ENCODE measurements around the gene PLAGL1.

DNA sequence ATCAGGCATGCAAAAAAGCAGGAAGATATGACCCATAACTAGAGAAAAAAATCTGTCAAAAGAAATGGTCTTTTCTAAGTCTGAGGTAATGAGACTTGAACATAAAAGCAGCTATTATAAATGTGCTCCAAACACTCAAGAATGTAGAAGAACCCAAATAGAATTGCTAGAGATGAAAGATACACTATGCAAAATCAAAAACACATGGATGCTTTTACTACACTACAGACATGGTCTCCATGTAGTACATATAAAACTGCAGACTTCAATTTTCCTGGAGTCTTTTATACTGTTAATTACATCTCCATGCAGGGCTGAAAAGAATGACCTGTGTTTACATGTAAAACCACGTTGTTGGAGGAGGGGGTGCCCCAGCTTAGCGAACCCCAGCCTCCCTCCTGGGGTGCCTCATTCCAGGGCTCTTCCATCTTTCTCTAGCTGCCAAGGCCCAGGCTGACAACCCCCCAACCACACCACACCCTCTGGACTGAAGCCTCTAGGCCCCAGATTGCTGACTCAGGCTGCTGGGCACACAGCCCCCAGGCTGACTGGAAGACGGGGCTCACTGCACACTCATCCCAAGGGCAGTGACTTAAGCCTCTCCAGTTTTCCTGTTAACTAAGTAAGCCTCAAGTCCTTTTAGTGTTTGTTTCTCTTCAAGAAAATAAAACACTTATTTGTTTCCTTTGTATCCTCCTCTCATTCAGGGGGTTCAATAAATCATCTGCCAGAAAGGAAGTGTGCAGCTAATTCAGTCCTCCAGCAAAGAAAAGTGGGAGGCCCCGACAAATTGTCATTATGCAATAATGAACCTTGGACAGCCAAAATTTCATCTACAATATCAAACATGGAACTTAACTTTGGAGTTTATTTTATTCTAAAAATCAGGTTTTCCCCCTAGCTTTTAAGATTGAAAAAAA is 26.0 kb upstream of the PLAGL1 start:
- TF ChIP-seq, protein P1, sequence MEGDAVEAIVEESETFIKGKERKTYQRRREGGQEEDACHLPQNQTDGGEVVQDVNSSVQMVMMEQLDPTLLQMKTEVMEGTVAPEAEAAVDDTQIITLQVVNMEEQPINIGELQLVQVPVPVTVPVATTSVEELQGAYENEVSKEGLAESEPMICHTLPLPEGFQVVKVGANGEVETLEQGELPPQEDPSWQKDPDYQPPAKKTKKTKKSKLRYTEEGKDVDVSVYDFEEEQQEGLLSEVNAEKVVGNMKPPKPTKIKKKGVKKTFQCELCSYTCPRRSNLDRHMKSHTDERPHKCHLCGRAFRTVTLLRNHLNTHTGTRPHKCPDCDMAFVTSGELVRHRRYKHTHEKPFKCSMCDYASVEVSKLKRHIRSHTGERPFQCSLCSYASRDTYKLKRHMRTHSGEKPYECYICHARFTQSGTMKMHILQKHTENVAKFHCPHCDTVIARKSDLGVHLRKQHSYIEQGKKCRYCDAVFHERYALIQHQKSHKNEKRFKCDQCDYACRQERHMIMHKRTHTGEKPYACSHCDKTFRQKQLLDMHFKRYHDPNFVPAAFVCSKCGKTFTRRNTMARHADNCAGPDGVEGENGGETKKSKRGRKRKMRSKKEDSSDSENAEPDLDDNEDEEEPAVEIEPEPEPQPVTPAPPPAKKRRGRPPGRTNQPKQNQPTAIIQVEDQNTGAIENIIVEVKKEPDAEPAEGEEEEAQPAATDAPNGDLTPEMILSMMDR (IDR thresholded peaks at IDR 0.05) = no peak
- no peak for TF ChIP-seq POLR2A (IDR thresholded peaks at IDR 0.05)

All from lower leg skin (tissue), 3 donors.